GM18868 (cell line): ENCODE data around the gene STX16.

Experiments used
- ATAC-seq: cut with Tn5 transposase; IDR thresholded peaks from one replicate; pipeline ENCODE4 v1.9.1; 2021; ENCODE audit warnings: mild to moderate bottlenecking, moderate library complexity; ENCODE audit not compliant: unreplicated experiment

Gene STX16

GRCh38 chr20:58673119-58673518, 22.0 kb downstream of the STX16 start:
- no peak for ATAC-seq

GRCh38 chr20:58675146-58675584, 24.1 kb downstream of the STX16 start:
- ATAC-seq = no peak

GRCh38 chr20:58675641-58676040, 24.6 kb downstream of the STX16 start:
- no peak for ATAC-seq

GRCh38 chr20:58676161-58676560, 25.1 kb downstream of the STX16 start:
- no peak for ATAC-seq

- no peak for ATAC-seq
Measured at GRCh38 chr20:58677079-58677604, 26.1 kb downstream of the STX16 start.

- no peak for ATAC-seq
Measured at GRCh38 chr20:58677808-58678207, 26.7 kb downstream of the STX16 start.

- no peak for ATAC-seq
Measured at GRCh38 chr20:58678806-58679205, 27.7 kb downstream of the STX16 start.

- ATAC-seq = no peak
Measured at GRCh38 chr20:58682656-58683531, 31.8 kb downstream of the STX16 start.

- ATAC-seq = no peak
Measured at GRCh38 chr20:58684291-58684690, 33.2 kb downstream of the STX16 start.

GRCh38 chr20:58685988-58686387, 34.9 kb downstream of the STX16 start:
- ATAC-seq = no peak

- no peak for ATAC-seq
Measured at GRCh38 chr20:58688414-58688813, 37.3 kb downstream of the STX16 start.

GRCh38 chr20:58688840-58689239, 37.8 kb downstream of the STX16 start:
- no peak for ATAC-seq

GRCh38 chr20:58690396-58691135, 39.5 kb downstream of the STX16 start:
- no peak for ATAC-seq

GRCh38 chr20:58691773-58692578, 40.9 kb downstream of the STX16 start:
- ATAC-seq = no peak

GRCh38 chr20:58692579-58693225, 41.6 kb downstream of the STX16 start, which contains the start of gene NPEPL1:
Gene NPEPL1, plus strand, starts transcription at chr20:58692800. Its CDS starts 101 bp downstream, at chr20:58692901.
- peak; percentile 93 for ATAC-seq

- no peak for ATAC-seq
Measured at GRCh38 chr20:58693226-58694006, 42.3 kb downstream of the STX16 start.

- ATAC-seq = no peak
Measured at GRCh38 chr20:58694241-58695083, 43.4 kb downstream of the STX16 start.

- no peak for ATAC-seq
Measured at GRCh38 chr20:58695084-58695722, 44.1 kb downstream of the STX16 start.
